ENCODE results near the gene PEX14. TPM values are rescaled to one million over a fixed set of nuclear protein-coding genes. Genes with fewer than 3 reads are reported as not detected.

PEX14 gene
- polyA plus RNA-seq, 3 donors, result 2.2 to 8.8 (median 2.7) TPM

DNA sequence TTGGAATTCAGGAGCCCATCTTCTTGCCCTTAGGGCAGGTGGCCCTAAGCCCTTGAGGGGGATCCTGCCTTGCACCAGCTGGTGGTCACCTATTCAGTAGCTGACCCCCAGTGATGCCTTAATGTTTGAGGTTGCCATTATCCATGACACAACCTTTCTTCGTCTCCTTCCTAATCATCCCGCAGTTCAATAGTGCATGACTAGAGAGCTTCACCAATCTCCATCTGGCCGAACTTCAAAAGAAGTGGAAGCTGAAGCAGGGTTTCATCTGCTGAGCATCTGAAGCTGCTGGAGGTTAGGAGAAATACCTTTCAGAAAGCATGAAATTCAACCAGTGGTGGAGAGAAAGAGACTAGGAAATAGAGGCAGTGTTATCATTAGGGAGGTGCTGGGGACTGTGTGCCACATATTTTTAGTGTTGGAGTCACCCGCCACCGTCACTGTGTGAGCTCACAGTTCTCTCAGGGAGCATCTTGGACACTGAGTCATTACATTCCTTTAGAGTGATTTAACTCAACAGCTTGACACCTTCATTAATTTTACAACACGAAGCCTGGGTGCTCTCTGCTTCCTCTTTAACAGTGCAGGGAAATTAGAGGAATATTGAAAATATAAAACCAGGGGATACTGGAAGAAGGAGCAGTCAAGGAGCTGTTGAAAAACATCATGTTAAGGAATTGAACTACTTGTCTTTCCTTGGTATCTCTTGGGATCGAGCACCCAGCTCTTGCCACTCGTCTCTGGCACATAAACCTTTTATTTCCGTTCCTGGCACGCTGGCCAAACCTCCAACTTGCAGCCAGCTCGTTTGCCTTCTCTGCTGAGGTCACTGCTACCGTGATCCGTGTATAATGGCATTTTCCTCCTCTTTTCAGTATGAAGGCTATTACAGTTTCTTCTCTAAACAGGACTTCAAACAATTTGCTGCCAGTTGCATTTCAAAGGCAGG, 53.6 kb downstream of the PEX14 start:
- Mint-ChIP-seq H3K36me3 (peaks cover 25 to 42% of the 10 kb centered on the region in 2 donors), H3K4me3 (no peak overlapping the region), H3K4me1 (peaks cover 17% of the 10 kb centered on the region), H3K27me3 (ENCODE audit: low read depth in 3 of 3) (peaks cover 4 to 19% (median 8%) of the 10 kb centered on the region in 3 donors), H3K27ac (peak overlapping the region in 2 of 7 donors; percentile 13 to 50), H3K9me3 (peaks cover 0 to 2% (median 0%) of the 10 kb centered on the region in 7 donors)
- Histone ChIP-seq H3K4me3 (replicated peaks in 1 of 3; ENCODE audit: low read depth in 2 of 3, low read length in 3 of 3) (no peak overlapping the region), H2AFZ (ENCODE audit: insufficient read depth, low read depth, low read length, poor library complexity, severe bottlenecking) (no peak overlapping the region), H3K27ac (ENCODE audit: low read depth in 1 of 2, low read length in 2 of 2) (no peak overlapping the region), H3K27me3 (ENCODE audit: control insufficient read depth in 2 of 2, insufficient read depth in 2 of 2, low read length in 2 of 2) (peaks cover 0 to 4% of the 10 kb centered on the region in 2 donors), H3K4me2 (replicated peaks; ENCODE audit: extremely low read depth, low read length, poor library complexity, severe bottlenecking) (no peak overlapping the region), H4K20me1 (ENCODE audit: insufficient read depth, low read length) (peaks cover 36% of the 10 kb centered on the region), H3K9me3 (replicated peaks in 1 of 2; ENCODE audit: control insufficient read depth in 1 of 2, insufficient read depth in 1 of 2, low read length in 2 of 2) (no peaks in the 10 kb centered on the region), H3K9ac (ENCODE audit: insufficient read depth, low read length, poor library complexity, severe bottlenecking) (no peak overlapping the region), H3K79me2 (ENCODE audit: insufficient read depth, low read length) (no peaks in the 10 kb centered on the region), H3K4me1 (ENCODE audit: control insufficient read depth in 1 of 2, insufficient read depth in 2 of 2, low read length in 2 of 2) (peaks cover 0 to 3% of the 10 kb centered on the region in 2 donors), H3K36me3 (replicated peaks in 1 of 2; ENCODE audit: control insufficient read depth in 1 of 2, insufficient read depth in 2 of 2, low read length in 2 of 2) (peaks cover 0 to 15% of the 10 kb centered on the region in 2 donors)
- whole genome bisulfite sequencing (ENCODE audit: insufficient coverage), result 93% methylated on average over 6 of the region's 13 CpGs
- intact Hi-C loops (cut with micrococcal nuclease), result no loop called here
- no peak for DNase-seq
- TF ChIP-seq CTCF (IDR thresholded peaks at IDR 0.05), result no peak

DNA sequence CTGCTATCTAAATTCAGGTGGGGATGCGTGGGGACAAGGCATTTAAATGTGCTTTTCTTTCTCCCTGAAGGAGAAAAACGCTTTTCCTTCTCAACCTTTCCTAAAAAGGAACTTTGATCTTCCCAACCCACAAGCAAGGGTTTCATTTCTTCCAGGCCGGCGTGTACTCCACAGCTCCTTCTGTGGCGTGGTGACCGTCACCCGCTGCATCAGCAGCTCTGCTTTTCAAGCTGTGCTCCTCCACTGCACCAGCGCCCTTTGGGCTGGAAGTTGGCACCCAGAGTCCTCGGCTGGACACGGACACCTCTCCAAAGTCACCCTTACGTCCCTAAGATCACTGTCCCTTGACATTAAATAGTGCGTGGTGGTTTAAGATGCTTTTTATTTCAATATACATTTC, 54.3 kb downstream of the PEX14 start:
- H3K36me3 ChIP-seq (replicated peaks in 1 of 2; ENCODE audit: control insufficient read depth in 1 of 2, insufficient read depth in 2 of 2, low read length in 2 of 2), result peaks cover 0 to 15% of the 10 kb centered on the region in 2 donors
- no peak overlapping the region for H2AFZ ChIP-seq (ENCODE audit: insufficient read depth, low read depth, low read length, poor library complexity, severe bottlenecking)
- H3K4me2 ChIP-seq (replicated peaks; ENCODE audit: extremely low read depth, low read length, poor library complexity, severe bottlenecking), result no peak overlapping the region
- H3K27me3 ChIP-seq (ENCODE audit: control insufficient read depth in 2 of 2, insufficient read depth in 2 of 2, low read length in 2 of 2), result peaks cover 0 to 4% of the 10 kb centered on the region in 2 donors
- no peaks in the 10 kb centered on the region for H3K79me2 ChIP-seq (ENCODE audit: insufficient read depth, low read length)
- H3K9me3 ChIP-seq (replicated peaks in 1 of 2; ENCODE audit: control insufficient read depth in 1 of 2, insufficient read depth in 1 of 2, low read length in 2 of 2), result no peaks in the 10 kb centered on the region
- H3K36me3 Mint-ChIP-seq, result peaks cover 25 to 37% of the 10 kb centered on the region in 2 donors
- peak overlapping the region in 1 of 7 donors; percentile 13 for H3K27ac Mint-ChIP-seq
- peaks cover 36% of the 10 kb centered on the region for H4K20me1 ChIP-seq (ENCODE audit: insufficient read depth, low read length)
- WGBS (ENCODE audit: insufficient coverage), result 81% methylated on average over 6 of the region's 12 CpGs
- peaks cover 4 to 19% (median 8%) of the 10 kb centered on the region in 3 donors for H3K27me3 Mint-ChIP-seq (ENCODE audit: low read depth in 3 of 3)
- no peak for DNase-seq
- no peak overlapping the region for H3K27ac ChIP-seq (ENCODE audit: low read depth in 1 of 2, low read length in 2 of 2)
- H3K4me1 Mint-ChIP-seq, result peaks cover 17% of the 10 kb centered on the region
- TF ChIP-seq CTCF (IDR thresholded peaks at IDR 0.05), result no peak
- no peak overlapping the region for H3K4me3 ChIP-seq (replicated peaks in 1 of 3; ENCODE audit: low read depth in 2 of 3, low read length in 3 of 3)
- intact Hi-C loops (cut with micrococcal nuclease), result no loop called here
- no peak overlapping the region for H3K9ac ChIP-seq (ENCODE audit: insufficient read depth, low read length, poor library complexity, severe bottlenecking)
- peaks cover 0 to 2% (median 0%) of the 10 kb centered on the region in 7 donors for H3K9me3 Mint-ChIP-seq
- peaks cover 0 to 3% of the 10 kb centered on the region in 2 donors for H3K4me1 ChIP-seq (ENCODE audit: control insufficient read depth in 1 of 2, insufficient read depth in 2 of 2, low read length in 2 of 2)
- no peak overlapping the region for H3K4me3 Mint-ChIP-seq

Measured in CD14-positive monocyte (primary cell).